SIG-M5 treated with dmso at 0.1 percent for 504 hours (cell line): ENCODE results near the gene RPP14.

Source experiments
- DNase-seq: peaks from one replicate; lab custom pipeline; 2025; ENCODE audit not compliant: unreplicated experiment; lab: John Stamatoyannopoulos, UW

RPP14 gene

GRCh38 chr3:58291671-58292338 lies 14.2 kb upstream of the RPP14 start:
- DNase-seq = no peak

DNA sequence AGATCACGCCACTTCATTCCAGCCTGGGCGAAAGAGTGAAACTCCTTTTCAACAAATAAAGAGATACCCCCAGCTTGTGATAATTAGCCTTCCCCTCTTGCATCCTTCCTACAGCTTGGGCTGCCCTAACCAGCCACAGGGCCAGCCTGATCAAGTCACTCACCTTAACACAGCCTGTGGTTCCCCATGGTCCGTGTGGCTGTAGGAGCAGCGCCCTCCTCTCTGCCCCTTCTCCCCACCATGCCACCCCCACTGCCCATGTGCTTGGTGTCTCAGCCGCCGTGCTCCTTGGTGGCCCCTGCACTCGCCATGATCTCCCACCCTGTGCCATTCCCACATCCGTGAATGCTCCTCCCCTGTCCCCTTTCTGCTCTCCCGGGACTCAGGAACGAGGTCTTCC lies 13.2 kb upstream of the RPP14 start:
- no peak for DNase-seq

- DNase-seq = no peak
Measured at GRCh38 chr3:58293516-58293915, 12.5 kb upstream of the RPP14 start.

DNA sequence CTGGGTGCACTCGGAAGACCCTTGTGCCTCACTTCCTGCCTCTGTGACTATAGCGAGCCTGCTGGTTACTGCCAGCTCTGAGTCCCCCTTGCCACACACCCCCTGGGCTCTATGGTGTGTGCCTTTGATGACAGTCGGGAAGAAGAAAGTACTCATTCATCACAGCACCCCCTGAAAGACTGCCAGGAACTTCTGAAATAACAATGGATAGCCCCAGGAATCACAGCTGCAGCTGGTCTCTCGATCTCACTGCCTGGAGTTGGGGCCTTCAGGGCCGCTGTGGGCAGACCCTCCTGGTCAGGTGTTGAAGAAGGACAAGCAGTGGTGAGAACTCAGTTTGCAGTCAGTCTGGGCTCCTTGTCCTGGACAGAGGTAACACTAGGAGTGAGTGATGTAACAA lies 9.8 kb upstream of the RPP14 start:
- no peak for DNase-seq

- DNase-seq = no peak
Measured at GRCh38 chr3:58296843-58297242, 9.2 kb upstream of the RPP14 start.

DNA sequence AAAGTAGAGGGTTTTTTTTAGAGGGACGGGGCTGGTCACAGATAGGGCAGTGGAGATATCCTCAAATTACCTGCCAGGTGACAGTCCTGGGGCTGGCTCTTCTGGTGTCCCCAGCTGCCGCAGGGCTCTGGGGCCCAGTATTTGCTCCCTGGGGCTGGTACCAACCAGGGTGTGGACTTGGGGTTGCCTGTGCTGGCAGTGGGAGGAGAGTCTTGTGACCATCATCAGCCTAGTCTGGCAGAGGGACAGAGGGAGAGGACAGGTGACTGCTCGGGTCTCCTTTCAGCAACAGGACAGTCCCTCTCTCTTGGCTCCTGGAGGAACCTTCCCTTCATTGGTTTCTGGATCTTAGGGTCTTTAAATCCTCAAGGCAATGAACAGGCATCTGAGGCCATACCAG lies 7.9 kb upstream of the RPP14 start:
- DNase-seq = no peak

GRCh38 chr3:58299075-58299474 lies 7.0 kb upstream of the RPP14 start:
- DNase-seq = no peak

DNA sequence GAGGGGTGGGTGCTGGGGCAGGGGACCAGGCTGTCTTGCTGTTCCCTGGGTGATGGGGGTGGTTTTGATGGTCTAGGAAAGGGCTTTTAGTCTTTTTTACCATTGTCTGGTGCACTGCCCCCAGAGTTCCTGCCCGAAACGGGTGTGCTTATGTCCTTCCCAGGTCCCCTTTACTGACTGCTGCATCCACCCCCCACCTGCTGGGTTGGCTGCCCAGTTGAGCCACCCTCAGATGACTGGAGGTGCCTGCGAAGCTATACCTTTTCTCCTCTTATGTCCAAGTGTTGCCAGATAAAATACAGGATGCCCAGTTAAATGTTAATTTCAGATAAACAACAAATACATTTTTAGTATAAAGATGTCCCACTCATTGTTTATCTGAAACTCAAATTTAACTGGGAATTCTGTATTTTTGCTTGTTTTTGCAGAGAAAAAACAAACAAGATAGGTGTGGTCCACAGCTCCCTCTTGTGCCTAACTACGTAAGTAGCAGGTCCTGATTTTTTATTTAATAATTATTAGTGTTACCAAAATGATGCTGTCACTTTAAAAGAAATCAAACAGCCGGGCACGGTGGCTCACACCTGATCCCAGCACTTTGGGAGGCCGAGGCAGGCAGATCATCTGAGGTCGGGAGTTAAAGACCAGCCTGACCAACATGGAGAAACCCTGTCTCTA lies 6.1 kb upstream of the RPP14 start:
- no peak for DNase-seq

GRCh38 chr3:58307639-58308215 lies 1.7 kb downstream of the RPP14 start:
- DNase-seq = peak; percentile 32

- no peak for DNase-seq
Measured at GRCh38 chr3:58308728-58309127, 2.7 kb downstream of the RPP14 start.

DNA sequence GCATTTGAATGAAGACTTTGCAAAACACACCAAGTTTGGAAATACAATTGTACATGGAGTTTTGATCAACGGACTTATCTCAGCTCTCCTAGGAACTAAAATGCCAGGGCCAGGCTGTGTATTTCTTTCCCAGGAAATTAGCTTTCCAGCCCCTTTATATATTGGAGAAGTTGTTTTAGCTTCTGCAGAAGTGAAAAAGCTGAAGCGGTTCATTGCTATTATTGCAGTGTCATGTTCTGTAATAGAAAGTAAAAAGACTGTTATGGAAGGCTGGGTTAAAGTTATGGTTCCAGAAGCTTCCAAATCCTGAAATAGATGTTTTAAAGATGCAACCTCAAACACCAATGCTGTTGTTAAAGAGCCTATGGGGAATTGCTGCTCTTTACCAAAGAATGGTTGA lies 11.8 kb downstream of the RPP14 start:
- no peak for DNase-seq

DNA sequence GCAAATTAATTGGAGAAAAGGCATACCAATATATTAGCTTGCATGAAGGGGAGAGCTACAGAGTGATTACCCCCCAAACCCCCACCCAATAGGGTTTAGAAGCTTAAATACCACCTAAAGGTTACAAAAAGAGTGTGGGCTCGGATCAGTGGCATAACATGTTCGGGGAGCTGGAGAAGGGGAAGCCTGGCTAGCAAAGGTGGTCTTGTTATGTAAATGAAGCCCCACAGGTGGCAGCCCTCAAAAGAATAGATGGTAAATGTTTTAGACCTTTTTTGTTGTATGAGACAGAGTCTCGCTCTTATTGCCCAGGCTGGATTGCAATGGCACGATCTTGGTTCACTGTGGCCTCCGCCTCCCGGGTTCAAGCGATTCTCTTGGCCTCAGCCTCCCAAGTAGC lies 15.7 kb downstream of the RPP14 start:
- no peak for DNase-seq

- no peak for DNase-seq
Measured at GRCh38 chr3:58322793-58323192, 16.7 kb downstream of the RPP14 start.

GRCh38 chr3:58323529-58324390 lies 17.7 kb downstream of the RPP14 start:
- DNase-seq = no peak

DNA sequence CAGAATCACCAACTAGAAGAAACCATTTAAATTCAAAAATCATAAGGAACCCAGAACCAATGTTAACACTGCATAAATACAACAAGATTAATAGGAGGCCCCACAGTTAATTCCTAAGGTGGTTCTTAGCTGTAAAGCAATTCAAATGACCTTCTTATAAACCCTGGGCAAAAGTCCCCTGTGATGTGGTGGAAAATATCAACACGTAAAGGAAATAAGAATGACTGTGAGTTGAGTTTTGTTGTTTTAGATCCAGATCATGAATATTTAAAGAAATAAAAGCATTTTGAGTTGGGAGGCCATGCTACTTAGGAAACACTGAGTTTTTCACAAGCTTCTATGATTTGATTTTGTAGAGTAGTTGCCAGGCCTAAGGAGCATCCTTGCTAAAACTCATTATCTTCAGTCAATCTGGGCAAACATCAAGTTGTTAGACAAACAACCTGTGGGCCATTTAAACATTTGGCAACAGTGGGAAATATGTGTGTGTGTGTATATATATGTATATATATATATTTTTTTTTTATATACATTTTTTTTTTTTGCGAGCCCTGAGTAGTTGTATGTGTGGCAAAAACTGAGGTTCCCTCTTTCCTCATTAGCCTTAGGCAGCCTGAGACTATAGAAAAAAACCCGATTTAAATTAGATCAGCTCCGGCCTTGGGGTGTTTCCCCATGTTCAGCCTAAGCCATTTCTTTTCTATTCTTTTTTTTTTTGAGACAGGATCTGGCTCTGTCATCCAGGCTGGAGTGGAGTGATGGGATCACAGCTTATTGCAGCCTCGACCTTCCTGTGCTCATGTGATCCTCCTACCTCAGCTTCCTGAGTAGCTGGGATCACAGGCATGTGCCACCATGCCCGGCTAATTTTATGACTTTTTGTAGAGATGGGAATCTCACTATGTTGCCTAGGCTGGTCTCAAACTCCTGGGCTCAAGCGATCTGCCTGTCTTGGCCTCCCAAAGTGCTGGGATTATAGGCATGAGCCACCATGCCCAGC lies 18.6 kb downstream of the RPP14 start:
- DNase-seq = no peak

- DNase-seq = no peak
Measured at GRCh38 chr3:58325525-58325992, 19.5 kb downstream of the RPP14 start.

GRCh38 chr3:58326267-58326900 lies 20.3 kb downstream of the RPP14 start:
- DNase-seq = no peak

GRCh38 chr3:58329150-58329921 lies 23.3 kb downstream of the RPP14 start:
- DNase-seq = no peak

- no peak for DNase-seq
Measured at GRCh38 chr3:58329922-58330413, 23.9 kb downstream of the RPP14 start.
